Panc1 (cell line): ENCODE data around the gene LMO1. TPM values are rescaled to one million over a fixed set of nuclear protein-coding genes. Genes with fewer than 3 reads are reported as not detected.

Experiments
- ATAC-seq: fragments of 200-7000 bp; cut with Tn5 transposase; 2 replicates; pipeline ENCODE4 v1.9.1; 2020; ENCODE audit warnings: mild to moderate bottlenecking, moderate library complexity
- BruUV-seq: library from RNA; stranded (reverse); fragments of 400-500 nt; replicated peaks from 2 replicates; lab custom pipeline; 2021; lab: Mats Ljungman, UMichigan
- CTCF ChIA-PET: fragments of 300-600 bp; sonication (Branson Sonifier 250); formaldehyde crosslinking; loops from one replicate; lab custom pipeline; 2022; ENCODE audit warnings: antibody characterized with exemption; lab: Charles Lee
- POLR2A ChIA-PET: fragments of 300-600 bp; sonication (Branson Sonifier 250); formaldehyde crosslinking; loops from one replicate; lab custom pipeline; 2022; ENCODE audit warnings: antibody characterized with exemption; lab: Charles Lee
- DNase-seq: peaks from one replicate; pipeline ENCODE4 v3.0.0-alpha.2; 2010; ENCODE audit warnings: low read depth, low spot score
- H3K27ac ChIP-seq: 2 replicates; pipeline ENCODE4 v1.5.1; 2011; ENCODE audit warnings: mild to moderate bottlenecking, low read length, inconsistent platforms
- H3K27me3 ChIP-seq: fragments of 200-500 bp; sonication (Bioruptor generic); 2 replicates; pipeline ENCODE4 v1.6.0; 2014; ENCODE audit warnings: low read length, inconsistent platforms; ENCODE audit not compliant: control insufficient read depth, insufficient read depth
- H3K36me3 ChIP-seq: fragments of 200-500 bp; sonication (Bioruptor generic); 2 replicates; pipeline ENCODE4 v1.5.1; 2014; ENCODE audit warnings: inconsistent platforms, mild to moderate bottlenecking, low read length, moderate library complexity; ENCODE audit not compliant: control insufficient read depth, insufficient read depth
- H3K4me1 ChIP-seq: 2 replicates; pipeline ENCODE4 v1.5.1; 2011; ENCODE audit warnings: inconsistent platforms, mild to moderate bottlenecking, low read length, moderate library complexity; ENCODE audit not compliant: control insufficient read depth, insufficient read depth
- H3K4me3 ChIP-seq, 2 experiments: 2 replicates each; pipeline ENCODE4 v1.5.1; 2011 to 2012; ENCODE audit warnings: low read depth in 2 of 2, low read length in 2 of 2, mild to moderate bottlenecking in 2 of 2, inconsistent platforms in 1 of 2, moderate library complexity in 1 of 2
- H3K9me3 ChIP-seq: fragments of 200-500 bp; sonication (Bioruptor generic); 2 replicates; pipeline ENCODE4 v1.5.1; 2014; ENCODE audit warnings: low read depth, mild to moderate bottlenecking, inconsistent platforms, low read length, moderate library complexity; ENCODE audit not compliant: control insufficient read depth, insufficient read depth
- POLR2AphosphoS5 ChIP-seq: IDR thresholded peaks from 2 replicates; pipeline ENCODE4 v1.6.1; 2012; ENCODE audit warnings: mild to moderate bottlenecking, low read depth, low read length, moderate library complexity
- SIN3A ChIP-seq: IDR thresholded peaks from 2 replicates; pipeline ENCODE4 v1.6.1; 2012; ENCODE audit warnings: low read depth, mild to moderate bottlenecking, low read length, moderate library complexity, borderline replicate concordance; ENCODE audit not compliant: insufficient read depth
- TCF7L2 ChIP-seq: IDR thresholded peaks from 2 replicates; pipeline ENCODE4 v1.6.1; 2011; ENCODE audit warnings: mild to moderate bottlenecking, low read depth, low read length, inconsistent platforms
- in situ Hi-C: cut with HindIII; loops from 2 replicates; pipeline ENCODE4 v1.10.0; 2016; ENCODE audit warnings: low sequenced_read_pairs, low pct_unique_long_range_greater_than_20kb
- intact Hi-C: fragments of 100-400 bp; cut with micrococcal nuclease; formaldehyde crosslinking; loops from one replicate; pipeline ENCODE4 v1.10.0; 2022; ENCODE audit not compliant: unreplicated experiment
- total RNA-seq: library from RNA; stranded (reverse); gene quantifications from one replicate; pipeline ENCODE4 v1.2.1, GENCODE V29; 2021; ENCODE audit not compliant: unreplicated experiment
- TF ChIP-seq, protein P1 (sequence below), 2 experiments: IDR thresholded peaks; 2 replicates each; pipeline ENCODE4 v1.6.1; 2011 to 2012; ENCODE audit warnings: low read depth in 2 of 2, control low read depth in 1 of 2, low read length in 1 of 2, mild to moderate bottlenecking in 1 of 2, moderate library complexity in 1 of 2; ENCODE audit not compliant: insufficient read depth in 1 of 2
- TF ChIP-seq, protein P2 (sequence below): fragments of 450-650 bp; IDR thresholded peaks from 2 replicates; pipeline ENCODE4 v1.5.1; 2017; ENCODE audit warnings: mild to moderate bottlenecking

The LMO1 gene
- total RNA-seq, 1 experiment from 2014 or later = not detected

DNA sequence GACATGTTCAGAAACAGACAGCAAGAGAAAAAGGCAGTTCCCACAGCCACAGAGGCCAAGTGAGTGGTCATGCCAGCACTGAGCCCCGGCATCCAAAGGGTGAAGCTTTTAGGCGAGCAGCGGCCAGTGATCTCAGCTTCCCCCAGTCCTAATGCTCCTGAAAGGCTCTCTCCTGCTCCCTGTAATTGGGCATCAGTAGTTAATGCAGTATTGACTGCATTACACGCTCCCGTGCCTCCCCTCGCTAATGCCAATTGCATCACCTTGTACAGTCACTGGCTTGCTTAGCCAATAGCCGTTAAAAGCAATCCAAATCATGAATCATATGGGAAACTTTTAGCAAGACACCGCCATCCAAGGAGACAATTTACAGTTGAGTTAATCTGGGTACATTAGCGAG is 4.9 kb downstream of the LMO1 start:
- Histone ChIP-seq H3K4me3 (no peak overlapping the region), H3K4me1 (peaks cover 6% of the 10 kb centered on the region), H3K27me3 (peaks cover 22% of the 10 kb centered on the region), H3K9me3 (no peaks in the 10 kb centered on the region), H3K36me3 (no peaks in the 10 kb centered on the region), H3K27ac (no peak overlapping the region)
- ChIA-PET CTCF (interaction anchor here (0.6 kb wide), 1 partner anchor 38 kb away, joined by 10 read pairs; no protein-coding TSS in a partner anchor), POLR2A (no interaction called here)
- no TSS peak for BruUV-seq
- TF ChIP-seq TCF7L2 (no peak), SIN3A (no peak), POLR2AphosphoS5 (no peak)
- TF ChIP-seq, protein P1, sequence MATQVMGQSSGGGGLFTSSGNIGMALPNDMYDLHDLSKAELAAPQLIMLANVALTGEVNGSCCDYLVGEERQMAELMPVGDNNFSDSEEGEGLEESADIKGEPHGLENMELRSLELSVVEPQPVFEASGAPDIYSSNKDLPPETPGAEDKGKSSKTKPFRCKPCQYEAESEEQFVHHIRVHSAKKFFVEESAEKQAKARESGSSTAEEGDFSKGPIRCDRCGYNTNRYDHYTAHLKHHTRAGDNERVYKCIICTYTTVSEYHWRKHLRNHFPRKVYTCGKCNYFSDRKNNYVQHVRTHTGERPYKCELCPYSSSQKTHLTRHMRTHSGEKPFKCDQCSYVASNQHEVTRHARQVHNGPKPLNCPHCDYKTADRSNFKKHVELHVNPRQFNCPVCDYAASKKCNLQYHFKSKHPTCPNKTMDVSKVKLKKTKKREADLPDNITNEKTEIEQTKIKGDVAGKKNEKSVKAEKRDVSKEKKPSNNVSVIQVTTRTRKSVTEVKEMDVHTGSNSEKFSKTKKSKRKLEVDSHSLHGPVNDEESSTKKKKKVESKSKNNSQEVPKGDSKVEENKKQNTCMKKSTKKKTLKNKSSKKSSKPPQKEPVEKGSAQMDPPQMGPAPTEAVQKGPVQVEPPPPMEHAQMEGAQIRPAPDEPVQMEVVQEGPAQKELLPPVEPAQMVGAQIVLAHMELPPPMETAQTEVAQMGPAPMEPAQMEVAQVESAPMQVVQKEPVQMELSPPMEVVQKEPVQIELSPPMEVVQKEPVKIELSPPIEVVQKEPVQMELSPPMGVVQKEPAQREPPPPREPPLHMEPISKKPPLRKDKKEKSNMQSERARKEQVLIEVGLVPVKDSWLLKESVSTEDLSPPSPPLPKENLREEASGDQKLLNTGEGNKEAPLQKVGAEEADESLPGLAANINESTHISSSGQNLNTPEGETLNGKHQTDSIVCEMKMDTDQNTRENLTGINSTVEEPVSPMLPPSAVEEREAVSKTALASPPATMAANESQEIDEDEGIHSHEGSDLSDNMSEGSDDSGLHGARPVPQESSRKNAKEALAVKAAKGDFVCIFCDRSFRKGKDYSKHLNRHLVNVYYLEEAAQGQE (IDR thresholded peaks at IDR 0.05; ENCODE audit: insufficient read depth in 1 of 2, low read depth in 2 of 2, low read length in 1 of 2) = no peak
- TF ChIP-seq, protein P2, sequence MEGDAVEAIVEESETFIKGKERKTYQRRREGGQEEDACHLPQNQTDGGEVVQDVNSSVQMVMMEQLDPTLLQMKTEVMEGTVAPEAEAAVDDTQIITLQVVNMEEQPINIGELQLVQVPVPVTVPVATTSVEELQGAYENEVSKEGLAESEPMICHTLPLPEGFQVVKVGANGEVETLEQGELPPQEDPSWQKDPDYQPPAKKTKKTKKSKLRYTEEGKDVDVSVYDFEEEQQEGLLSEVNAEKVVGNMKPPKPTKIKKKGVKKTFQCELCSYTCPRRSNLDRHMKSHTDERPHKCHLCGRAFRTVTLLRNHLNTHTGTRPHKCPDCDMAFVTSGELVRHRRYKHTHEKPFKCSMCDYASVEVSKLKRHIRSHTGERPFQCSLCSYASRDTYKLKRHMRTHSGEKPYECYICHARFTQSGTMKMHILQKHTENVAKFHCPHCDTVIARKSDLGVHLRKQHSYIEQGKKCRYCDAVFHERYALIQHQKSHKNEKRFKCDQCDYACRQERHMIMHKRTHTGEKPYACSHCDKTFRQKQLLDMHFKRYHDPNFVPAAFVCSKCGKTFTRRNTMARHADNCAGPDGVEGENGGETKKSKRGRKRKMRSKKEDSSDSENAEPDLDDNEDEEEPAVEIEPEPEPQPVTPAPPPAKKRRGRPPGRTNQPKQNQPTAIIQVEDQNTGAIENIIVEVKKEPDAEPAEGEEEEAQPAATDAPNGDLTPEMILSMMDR = no peak
- no peak for ATAC-seq
- in situ Hi-C loops (no loop called here), intact Hi-C loops (no loop called here)
- no peak for DNase-seq

DNA sequence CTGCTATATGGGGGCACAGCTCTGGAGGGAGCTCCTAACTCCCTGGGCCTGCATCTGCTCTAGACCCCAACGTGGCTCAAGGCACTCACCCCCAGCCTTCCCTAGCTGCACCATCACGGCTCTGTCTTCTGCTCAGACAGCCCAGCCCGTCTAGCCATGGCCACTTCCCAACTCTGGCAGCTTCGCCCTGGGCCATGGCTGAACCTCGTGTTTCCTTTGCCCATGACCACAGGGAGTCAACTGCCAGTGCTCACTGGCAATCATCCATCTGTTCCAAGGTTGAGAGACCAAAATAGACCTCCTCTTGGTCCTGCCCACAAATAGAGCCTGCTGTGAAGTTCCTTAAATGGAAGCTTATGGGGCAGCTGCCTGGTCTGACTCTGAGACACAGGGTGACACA is 5.4 kb downstream of the LMO1 start:
- in situ Hi-C loops (no loop called here), intact Hi-C loops (no loop called here)
- Histone ChIP-seq H3K9me3 (no peaks in the 10 kb centered on the region), H3K27me3 (peaks cover 18% of the 10 kb centered on the region), H3K27ac (no peak overlapping the region), H3K36me3 (no peaks in the 10 kb centered on the region), H3K4me3 (no peak overlapping the region), H3K4me1 (peaks cover 1% of the 10 kb centered on the region; the same call in 1 of the 2 replicates)
- POLR2A ChIA-PET = no interaction called here
- DNase-seq = no peak
- BruUV-seq = no TSS peak
- no peak for ATAC-seq
- TF ChIP-seq, protein P2 = no peak
- CTCF ChIA-PET = interaction anchor here (0.7 kb wide), 1 partner anchor 120 kb away, joined by 5 read pairs; no protein-coding TSS in a partner anchor
